Vagina (tissue), 2 donors: ENCODE measurements around the gene ATG4B. TPM values are rescaled to one million over a fixed set of nuclear protein-coding genes. Genes with fewer than 3 reads are reported as not detected.

ENCODE experiments used
- DNase-seq, 2 donors: peaks; one replicate each; pipeline ENCODE4 v3.0.0-alpha.2; 2017; ENCODE audit errors: extremely low spot score in 2 of 2
- H3K27ac ChIP-seq: fragments of 200-600 bp; sonication (generic); one replicate; pipeline ENCODE4 v1.5.1; 2019
- H3K27me3 ChIP-seq: fragments of 200-600 bp; sonication (generic); one replicate; pipeline ENCODE4 v1.5.1; 2019
- H3K36me3 ChIP-seq, 2 donors: fragments of 200-600 bp; sonication (generic); one replicate each; pipeline ENCODE4 v1.5.1; 2017 to 2019
- H3K4me1 ChIP-seq: fragments of 200-600 bp; sonication (generic); one replicate; pipeline ENCODE4 v1.5.1; 2019
- H3K4me3 ChIP-seq, 2 donors: fragments of 200-600 bp; sonication (generic); 1 replicate in 1 of 2; 2 replicates in 1 of 2; pipeline ENCODE4 v1.5.1; 2016 to 2019
- H3K9me3 ChIP-seq: fragments of 200-600 bp; sonication (generic); one replicate; pipeline ENCODE4 v1.5.1; 2019
- POLR2A ChIP-seq, 2 donors: fragments of 450-650 bp; IDR thresholded peaks; one replicate each; pipeline ENCODE4 v1.6.1; 2017; ENCODE audit warnings: antibody characterized with exemption in 2 of 2, mild to moderate bottlenecking in 2 of 2, moderate library complexity in 2 of 2
- POLR2AphosphoS5 ChIP-seq, 2 donors: sonication (generic); formaldehyde crosslinking; IDR thresholded peaks; one replicate each; pipeline ENCODE4 v1.9.0; 2017; ENCODE audit warnings: antibody characterized with exemption in 2 of 2, mild to moderate bottlenecking in 2 of 2, low read depth in 1 of 2; ENCODE audit not compliant: insufficient read depth in 1 of 2
- intact Hi-C: fragments of 100-400 bp; cut with DNase I; formaldehyde crosslinking; loops from one replicate; pipeline ENCODE4 v1.15.1; 2023
- total RNA-seq: library from RNA; depleted of rRNA; stranded (reverse); fragments of >200 nt; gene quantifications from one replicate; pipeline ENCODE4 v1.2.3, GENCODE V29; 2016
- TF ChIP-seq, protein P1 (sequence below), 3 experiments: fragments of 450-650 bp in 2 of 3; fragments of 200-600 bp in 1 of 3; sonication (generic) in 1 of 3; IDR thresholded peaks; one replicate each; pipeline ENCODE4 v1.5.1; 2017 to 2019; ENCODE audit warnings: antibody characterized with exemption in 3 of 3, mild to moderate bottlenecking in 2 of 3, moderate library complexity in 2 of 3

Gene ATG4B
- total RNA-seq, 1 donor from 2014 or later, result 104 TPM

- intact Hi-C loops, result no loop called here
- H3K9me3 ChIP-seq, result no peaks in the 10 kb centered on the region
- TF ChIP-seq POLR2AphosphoS5 (IDR thresholded peaks at IDR 0.05; ENCODE audit: insufficient read depth in 1 of 2, low read depth in 1 of 2), result no peak
- TF ChIP-seq, protein P1, sequence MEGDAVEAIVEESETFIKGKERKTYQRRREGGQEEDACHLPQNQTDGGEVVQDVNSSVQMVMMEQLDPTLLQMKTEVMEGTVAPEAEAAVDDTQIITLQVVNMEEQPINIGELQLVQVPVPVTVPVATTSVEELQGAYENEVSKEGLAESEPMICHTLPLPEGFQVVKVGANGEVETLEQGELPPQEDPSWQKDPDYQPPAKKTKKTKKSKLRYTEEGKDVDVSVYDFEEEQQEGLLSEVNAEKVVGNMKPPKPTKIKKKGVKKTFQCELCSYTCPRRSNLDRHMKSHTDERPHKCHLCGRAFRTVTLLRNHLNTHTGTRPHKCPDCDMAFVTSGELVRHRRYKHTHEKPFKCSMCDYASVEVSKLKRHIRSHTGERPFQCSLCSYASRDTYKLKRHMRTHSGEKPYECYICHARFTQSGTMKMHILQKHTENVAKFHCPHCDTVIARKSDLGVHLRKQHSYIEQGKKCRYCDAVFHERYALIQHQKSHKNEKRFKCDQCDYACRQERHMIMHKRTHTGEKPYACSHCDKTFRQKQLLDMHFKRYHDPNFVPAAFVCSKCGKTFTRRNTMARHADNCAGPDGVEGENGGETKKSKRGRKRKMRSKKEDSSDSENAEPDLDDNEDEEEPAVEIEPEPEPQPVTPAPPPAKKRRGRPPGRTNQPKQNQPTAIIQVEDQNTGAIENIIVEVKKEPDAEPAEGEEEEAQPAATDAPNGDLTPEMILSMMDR (IDR thresholded peaks at IDR 0.05), result no peak
- no peak for TF ChIP-seq POLR2A (IDR thresholded peaks at IDR 0.05)
- H3K27ac ChIP-seq, result no peak overlapping the region
- H3K27me3 ChIP-seq, result no peaks in the 10 kb centered on the region
- peaks cover 0 to 46% of the 10 kb centered on the region in 2 donors for H3K36me3 ChIP-seq
- no peaks in the 10 kb centered on the region for H3K4me1 ChIP-seq
- no peak overlapping the region for H3K4me3 ChIP-seq
- no peak for DNase-seq
Measured at GRCh38 chr2:241721852-241722251, 84.4 kb downstream of the ATG4B start.

DNA sequence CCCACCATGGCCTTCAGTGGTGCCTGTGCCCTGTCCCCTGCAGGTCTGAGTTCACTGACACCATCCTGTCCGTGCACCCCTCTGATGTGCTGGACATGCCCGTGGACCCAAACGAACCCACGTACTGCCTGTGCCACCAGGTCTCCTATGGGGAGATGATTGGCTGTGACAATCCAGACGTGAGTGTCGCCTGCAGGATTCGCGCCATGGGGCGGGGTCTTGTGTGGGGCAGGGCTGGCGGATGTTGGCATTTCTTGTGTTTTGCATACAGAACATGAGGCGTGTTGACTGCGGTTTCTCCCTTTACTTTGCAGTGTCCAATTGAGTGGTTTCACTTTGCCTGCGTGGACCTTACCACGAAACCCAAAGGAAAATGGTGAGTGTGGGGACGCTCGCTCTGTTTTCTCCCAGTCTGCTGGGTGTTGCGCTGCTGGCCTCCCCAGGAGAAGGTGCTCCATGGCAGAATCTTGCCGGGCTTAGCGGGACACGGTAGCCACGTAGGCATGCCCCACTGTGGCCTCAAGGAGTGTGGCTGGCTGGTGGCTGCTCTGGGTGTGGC is 85.5 kb downstream of the ATG4B start:
- peaks cover 0 to 46% of the 10 kb centered on the region in 2 donors for H3K36me3 ChIP-seq
- no peak overlapping the region for H3K4me3 ChIP-seq
- DNase-seq, result no peak
- H3K4me1 ChIP-seq, result no peaks in the 10 kb centered on the region
- no peaks in the 10 kb centered on the region for H3K9me3 ChIP-seq
- no peaks in the 10 kb centered on the region for H3K27me3 ChIP-seq
- no peak for TF ChIP-seq POLR2AphosphoS5 (IDR thresholded peaks at IDR 0.05; ENCODE audit: insufficient read depth in 1 of 2, low read depth in 1 of 2)
- TF ChIP-seq, protein P1 (IDR thresholded peaks at IDR 0.05), result no peak
- no peak for TF ChIP-seq POLR2A (IDR thresholded peaks at IDR 0.05)
- intact Hi-C loops, result no loop called here
- no peak overlapping the region for H3K27ac ChIP-seq

Other genes starting within 250 kb of the ATG4B start
- gene STK25, start 129.1 kb upstream of the ATG4B start, total RNA-seq, result 197 TPM
- gene BOK, start 78.9 kb upstream of the ATG4B start, total RNA-seq, result 35.1 TPM
- gene THAP4, start 535 bp upstream of the ATG4B start, total RNA-seq, result 44.4 TPM
- 14.7 TPM for gene DTYMK, start 49.1 kb downstream of the ATG4B start, total RNA-seq
- gene ING5, start 64.3 kb downstream of the ATG4B start, total RNA-seq, result 41.5 TPM
- 21.1 TPM for gene D2HGDH, start 96.9 kb downstream of the ATG4B start, total RNA-seq
- gene GAL3ST2, start 139.1 kb downstream of the ATG4B start, total RNA-seq, result 0.98 TPM
- not detected for gene NEU4, start 171.5 kb downstream of the ATG4B start, total RNA-seq
- gene PDCD1, start 221.2 kb downstream of the ATG4B start, total RNA-seq, result 3.9 TPM
- gene RTP5, start 232.0 kb downstream of the ATG4B start, total RNA-seq, result not detected